ENCODE results near the gene ORC5.
A peak's percentile ranks its signal among the peaks of the same experiment; 100 is the strongest.
"Not testable (repeated sequence)": the region's sequence is repeated elsewhere in the genome, so short reads cannot be mapped to it uniquely, and the experiment has no call there.

The ORC5 gene

GRCh38 chr7:104207731-104208420 lies at the start of gene ORC5:
ORC5 (minus strand) TSS chr7:104208013; CDS start chr7:104207904, 109 bp downstream.
- peak in 57 of 58 donors; percentile 13 to 82 (median 57) for DNase-seq

GRCh38 chr7:104255616-104256015 lies 47.8 kb upstream of the ORC5 start:
- DNase-seq, result no peak

- no peak for DNase-seq
Observed at GRCh38 chr7:104255194-104255593, 47.4 kb upstream of the ORC5 start.

- no peak for DNase-seq
Observed at GRCh38 chr7:104254696-104255095, 46.9 kb upstream of the ORC5 start.

GRCh38 chr7:104252409-104253134 lies 44.8 kb upstream of the ORC5 start:
- DNase-seq, result no peak

GRCh38 chr7:104242638-104243037 lies 34.8 kb upstream of the ORC5 start:
- no peak for DNase-seq

GRCh38 chr7:104241538-104242209 lies 33.9 kb upstream of the ORC5 start:
- peak in 2 of 58 donors; percentile 1 to 27 for DNase-seq

- DNase-seq, result no peak
Observed at GRCh38 chr7:104241135-104241534, 33.3 kb upstream of the ORC5 start.

- peak in 3 of 58 donors; percentile 1 to 6 (median 1) for DNase-seq
Observed at GRCh38 chr7:104240401-104240800, 32.6 kb upstream of the ORC5 start.

- not testable (repeated sequence) for DNase-seq
Observed at GRCh38 chr7:104234990-104235389, 27.2 kb upstream of the ORC5 start.

GRCh38 chr7:104231054-104232046 lies 23.5 kb upstream of the ORC5 start:
- DNase-seq, result peak in 43 of 58 donors; percentile 3 to 56 (median 28)

GRCh38 chr7:104230606-104231005 lies 22.8 kb upstream of the ORC5 start:
- peak in 8 of 58 donors; percentile 1 to 17 (median 8) for DNase-seq

GRCh38 chr7:104228442-104228841 lies 20.6 kb upstream of the ORC5 start:
- DNase-seq, result no peak

- no peak for DNase-seq
Observed at GRCh38 chr7:104225451-104225850, 17.6 kb upstream of the ORC5 start.

GRCh38 chr7:104217620-104218019 lies 9.8 kb upstream of the ORC5 start:
- no peak for DNase-seq

- DNase-seq, result no peak
Observed at GRCh38 chr7:104209063-104209462, 1.2 kb upstream of the ORC5 start.

- no peak for DNase-seq
Observed at GRCh38 chr7:104208421-104208780, 588 bp upstream of the ORC5 start.

GRCh38 chr7:104207348-104207730 lies 474 bp downstream of the ORC5 start:
- no peak for DNase-seq

- DNase-seq, result no peak
Observed at GRCh38 chr7:104206841-104207240, 972 bp downstream of the ORC5 start.

- DNase-seq, result no peak
Observed at GRCh38 chr7:104198673-104199278, 9.0 kb downstream of the ORC5 start.

GRCh38 chr7:104196161-104196560 lies 11.7 kb downstream of the ORC5 start:
- no peak for DNase-seq

All from anterior cingulate cortex (tissue), 58 donors.